Lung (tissue), 12 donors: Measurements from ENCODE around the gene IQGAP2. TPM values are rescaled to one million over a fixed set of nuclear protein-coding genes. Genes with fewer than 3 reads are reported as not detected.

Experiments
- ATAC-seq: fragments of 200-7000 bp; cut with Tn5 transposase; one replicate; pipeline ENCODE4 v1.9.1; 2020; ENCODE audit warnings: moderate number of reproducible peaks; ENCODE audit not compliant: insufficient read depth, low FRiP score
- DNase-seq, 3 donors: peaks; one replicate each; pipeline ENCODE4 v3.0.0-alpha.2; 2013 to 2017
- H3K27ac ChIP-seq, 2 donors: one replicate each; pipeline ENCODE4 v1.5.1; 2013; ENCODE audit warnings: mild to moderate bottlenecking in 2 of 2, moderate library complexity in 2 of 2, control low read depth in 1 of 2, inconsistent platforms in 1 of 2, low read depth in 1 of 2, low read length in 1 of 2
- H3K27me3 ChIP-seq, 3 donors: one replicate each; pipeline ENCODE4 v1.5.1; 2013; ENCODE audit warnings: low read length in 2 of 3; ENCODE audit not compliant: control insufficient read depth in 3 of 3, insufficient read depth in 3 of 3
- H3K36me3 ChIP-seq, 4 donors: one replicate each; pipeline ENCODE4 v1.5.1; 2013; ENCODE audit warnings: low read length in 4 of 4, mild to moderate bottlenecking in 1 of 4, moderate library complexity in 1 of 4; ENCODE audit not compliant: control insufficient read depth in 4 of 4, insufficient read depth in 4 of 4
- H3K4me1 ChIP-seq, 5 donors: one replicate each; pipeline ENCODE4 v1.5.1; 2013; ENCODE audit warnings: low read length in 5 of 5, mild to moderate bottlenecking in 2 of 5, moderate library complexity in 1 of 5; ENCODE audit not compliant: control insufficient read depth in 5 of 5, insufficient read depth in 5 of 5
- H3K4me3 ChIP-seq: one replicate; pipeline ENCODE4 v1.5.1; 2013; ENCODE audit warnings: mild to moderate bottlenecking, control low read depth, moderate library complexity
- H3K9ac ChIP-seq, 2 donors: one replicate each; pipeline ENCODE4 v1.5.1; 2013; ENCODE audit warnings: low read length in 2 of 2, control low read depth in 1 of 2; ENCODE audit not compliant: insufficient read depth in 1 of 2
- H3K9me3 ChIP-seq, 4 donors: one replicate each; pipeline ENCODE4 v1.5.1; 2013; ENCODE audit warnings: low read length in 3 of 4, mild to moderate bottlenecking in 1 of 4, moderate library complexity in 1 of 4; ENCODE audit not compliant: control insufficient read depth in 4 of 4, insufficient read depth in 3 of 4
- CTCF ChIP-seq: IDR thresholded peaks from 2 replicates; pipeline ENCODE4 v1.5.1; 2012; ENCODE audit warnings: mild to moderate bottlenecking; ENCODE audit errors: control extremely low read depth, extremely low read depth
- WGBS, 2 donors: extraction: QIAGEN DNeasy Blood & Tissue Kit; methylation state at CpG; one replicate each; pipeline ENCODE4 v1.1.7; 2013; 5-methylcytosine and 5-hydroxymethylcytosine counted together
- polyA plus RNA-seq, 2 donors: library from polyadenylated mRNA; stranded (reverse); fragments of 200-250 nt; gene quantifications; one replicate each; pipeline ENCODE4 v1.2.1, GENCODE V29; 2013
- total RNA-seq, 2 donors: library from RNA; depleted of rRNA in 1 of 2; stranded (reverse); fragments of >200 nt in 1 of 2; gene quantifications; one replicate each; pipeline ENCODE4 v1.2.1, GENCODE V29; 2014 to 2021
- donor health status: control.
- donor health status: control.
- donor health status: Bipolar disorder and iron deficiency.
- donor health status: healthy.
- donor health status: DM: yes; HTN: yes; CAD: no.

Gene IQGAP2
- total and polyA plus RNA-seq, 4 donors: 6.0 to 33.6 (median 13.7) TPM

- ATAC-seq (no peak), DNase-seq (peak in 1 of 3 donors; percentile 46)
- no peak for TF ChIP-seq CTCF
- 75 to 84% methylated on average over 2 of the region's 2 CpGs for WGBS, 2 donors
- H3K36me3 ChIP-seq: no peaks in the 10 kb centered on the region
- H3K27ac ChIP-seq: no peak overlapping the region
- H3K4me3 ChIP-seq: no peak overlapping the region
- H3K9ac ChIP-seq: no peak overlapping the region
- H3K4me1 ChIP-seq: peaks cover 0 to 3% (median 0%) of the 10 kb centered on the region in 5 donors
- H3K27me3 ChIP-seq: no peaks in the 10 kb centered on the region
- peaks cover 0 to 1% (median 0%) of the 10 kb centered on the region in 4 donors for H3K9me3 ChIP-seq
These were observed 150.2 kb downstream of the IQGAP2 start for GRCh38 chr5:76553251-76553650.

GRCh38 chr5:76555114-76555513 is 152.0 kb downstream of the IQGAP2 start:
- Histone ChIP-seq H3K4me3 (no peak overlapping the region), H3K9me3 (no peaks in the 10 kb centered on the region), H3K9ac (no peak overlapping the region), H3K27me3 (no peaks in the 10 kb centered on the region), H3K27ac (no peak overlapping the region), H3K4me1 (no peaks in the 10 kb centered on the region), H3K36me3 (no peaks in the 10 kb centered on the region)
- TF ChIP-seq CTCF: no peak
- ATAC-seq (no peak), DNase-seq (no peak)
- WGBS, 2 donors: 86 to 92% methylated on average over 4 of the region's 4 CpGs

GRCh38 chr5:76555717-76556116 is 152.6 kb downstream of the IQGAP2 start:
- WGBS, 2 donors: 89 to 96% methylated on average over 2 of the region's 2 CpGs
- no peaks in the 10 kb centered on the region for H3K9me3 ChIP-seq
- H3K27me3 ChIP-seq: no peaks in the 10 kb centered on the region
- ATAC-seq (no peak), DNase-seq (no peak)
- no peaks in the 10 kb centered on the region for H3K36me3 ChIP-seq
- H3K9ac ChIP-seq: no peak overlapping the region
- H3K27ac ChIP-seq: no peak overlapping the region
- no peak for TF ChIP-seq CTCF
- H3K4me1 ChIP-seq: peaks cover 0 to 2% (median 0%) of the 10 kb centered on the region in 5 donors
- no peak overlapping the region for H3K4me3 ChIP-seq
